Gastrocnemius medialis (tissue), 4 donors: ENCODE results near the gene FARS2. TPM values are rescaled to one million over a fixed set of nuclear protein-coding genes. Genes with fewer than 3 reads are reported as not detected.

ENCODE experiments used
- ATAC-seq, 2 donors: fragments of 150-250 bp; one replicate each; pipeline ENCODE4 v1.9.1; 2016
- DNase-seq, 2 donors: peaks; one replicate each; pipeline ENCODE4 v3.0.0-alpha.2; 2019
- H3K27ac ChIP-seq, 4 donors: fragments of 200-600 bp; sonication (generic); 1 replicate in 1 of 4; 2 replicates in 3 of 4; pipeline ENCODE4 v1.5.1; 2016 to 2018; ENCODE audit warnings: mild to moderate bottlenecking in 2 of 4, moderate library complexity in 1 of 4
- H3K27me3 ChIP-seq, 3 donors: fragments of 200-600 bp; sonication (generic) in 2 of 3; 1 replicate in 1 of 3; 2 replicates in 2 of 3; pipeline versions ENCODE4 v1.5.1 to v1.6.0; 2016 to 2019; ENCODE audit warnings: mild to moderate bottlenecking in 1 of 3, moderate library complexity in 1 of 3
- H3K36me3 ChIP-seq, 2 donors: fragments of 200-600 bp; sonication (generic) in 1 of 2; one replicate each; pipeline ENCODE4 v1.5.1; 2017 to 2018
- H3K4me1 ChIP-seq, 2 donors: fragments of 200-600 bp; sonication (generic) in 1 of 2; one replicate each; pipeline ENCODE4 v1.5.1; 2016 to 2017; ENCODE audit warnings: mild to moderate bottlenecking in 2 of 2
- H3K4me3 ChIP-seq, 4 donors: fragments of 200-600 bp; sonication (generic) in 3 of 4; 1 replicate in 1 of 4; 2 replicates in 3 of 4; pipeline ENCODE4 v1.5.1; 2016 to 2019; ENCODE audit warnings: mild to moderate bottlenecking in 2 of 4
- H3K9me3 ChIP-seq, 3 donors: fragments of 200-600 bp; sonication (generic) in 2 of 3; 1 replicate in 1 of 3; 2 replicates in 2 of 3; pipeline ENCODE4 v1.5.1; 2016 to 2019
- POLR2A ChIP-seq, 2 donors: fragments of 450-650 bp; IDR thresholded peaks; one replicate each; pipeline ENCODE4 v1.6.1; 2017; ENCODE audit warnings: antibody characterized with exemption in 2 of 2, mild to moderate bottlenecking in 2 of 2, moderate library complexity in 2 of 2
- in situ Hi-C, 4 donors: fragments of 200-750 bp; cut with MboI; loops; one replicate each; pipeline versions ENCODE4 v1.15.0 to v1.8.0; 2017; ENCODE audit warnings: low sequenced_read_pairs in 4 of 4
- intact Hi-C: fragments of 100-400 bp; cut with DNase I; formaldehyde crosslinking; loops from one replicate; pipeline ENCODE4 v1.15.1; 2023; ENCODE audit warnings: low total_unique reads
- total RNA-seq, 4 donors: library from RNA; depleted of rRNA; stranded (reverse); fragments of >200 nt; gene quantifications; one replicate each; pipeline versions ENCODE4 v1.1.0 to v1.2.3, GENCODE V29; 2016
- TF ChIP-seq, protein P1 (sequence below), 5 experiments: fragments of 450-650 bp in 3 of 5; fragments of 200-600 bp in 2 of 5; sonication (generic) in 2 of 5; IDR thresholded peaks in 4 of 5; conservative IDR thresholded peaks in 1 of 5; 1 replicate in 4 of 5; 2 replicates in 1 of 5; pipeline ENCODE4 v1.5.1; 2016 to 2019; ENCODE audit warnings: antibody characterized with exemption in 5 of 5, mild to moderate bottlenecking in 3 of 5, moderate library complexity in 3 of 5

FARS2 gene
- total RNA-seq, 4 donors from 2014 or later: 13.6 to 24.0 (median 15.8) TPM

- in situ Hi-C loops: no loop called here
- TF ChIP-seq POLR2A (IDR thresholded peaks at IDR 0.05): no peak
- TF ChIP-seq, protein P1, sequence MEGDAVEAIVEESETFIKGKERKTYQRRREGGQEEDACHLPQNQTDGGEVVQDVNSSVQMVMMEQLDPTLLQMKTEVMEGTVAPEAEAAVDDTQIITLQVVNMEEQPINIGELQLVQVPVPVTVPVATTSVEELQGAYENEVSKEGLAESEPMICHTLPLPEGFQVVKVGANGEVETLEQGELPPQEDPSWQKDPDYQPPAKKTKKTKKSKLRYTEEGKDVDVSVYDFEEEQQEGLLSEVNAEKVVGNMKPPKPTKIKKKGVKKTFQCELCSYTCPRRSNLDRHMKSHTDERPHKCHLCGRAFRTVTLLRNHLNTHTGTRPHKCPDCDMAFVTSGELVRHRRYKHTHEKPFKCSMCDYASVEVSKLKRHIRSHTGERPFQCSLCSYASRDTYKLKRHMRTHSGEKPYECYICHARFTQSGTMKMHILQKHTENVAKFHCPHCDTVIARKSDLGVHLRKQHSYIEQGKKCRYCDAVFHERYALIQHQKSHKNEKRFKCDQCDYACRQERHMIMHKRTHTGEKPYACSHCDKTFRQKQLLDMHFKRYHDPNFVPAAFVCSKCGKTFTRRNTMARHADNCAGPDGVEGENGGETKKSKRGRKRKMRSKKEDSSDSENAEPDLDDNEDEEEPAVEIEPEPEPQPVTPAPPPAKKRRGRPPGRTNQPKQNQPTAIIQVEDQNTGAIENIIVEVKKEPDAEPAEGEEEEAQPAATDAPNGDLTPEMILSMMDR (IDR thresholded peaks at IDR 0.05 in 4 of 5, conservative IDR thresholded peaks at IDR 0.05 in 1 of 5): no peak
- intact Hi-C loops: no loop called here
Measured at GRCh38 chr6:5818959-5819358, 557.6 kb downstream of the FARS2 start.

More at GRCh38 chr6:5818959-5819358, 557.6 kb downstream of the FARS2 start:
- no peaks in the 10 kb centered on the region for H3K36me3 ChIP-seq
- no peaks in the 10 kb centered on the region for H3K9me3 ChIP-seq
- DNase-seq: no peak
- no peak for ATAC-seq
- H3K27ac ChIP-seq: no peak overlapping the region
- no peaks in the 10 kb centered on the region for H3K27me3 ChIP-seq
- H3K4me1 ChIP-seq: no peaks in the 10 kb centered on the region
- no peak overlapping the region for H3K4me3 ChIP-seq

Other genes with a start within 250 kb of the FARS2 start
- gene PPP1R3G, start 176.2 kb upstream of the FARS2 start, total RNA-seq: 1 to 10 TPM in 1 of 4 donors, under 1 TPM in 2, not detected in 1; 0.10 to 1.1 (median 0.49) TPM
- 10 to 100 TPM in 3 of 4 donors, 1 to 10 TPM in 1; 8.4 to 20.1 (median 12.2) TPM for gene LYRM4, start 563 bp upstream of the FARS2 start, total RNA-seq